C4-2B (cell line): ENCODE measurements around the gene RANBP3L.

Source experiments
- H3K27ac ChIP-seq: fragments of 450-650 bp; 2 replicates; pipeline ENCODE4 v1.5.1; 2017
- ZFX ChIP-seq: fragments of 450-650 bp; IDR thresholded peaks from 2 replicates; pipeline ENCODE4 v1.6.1; 2017
- TF ChIP-seq, protein P1 (sequence below): fragments of 450-650 bp; conservative IDR thresholded peaks from 2 replicates; pipeline ENCODE4 v1.5.1; 2017; ENCODE audit warnings: mild to moderate bottlenecking

Gene RANBP3L

DNA sequence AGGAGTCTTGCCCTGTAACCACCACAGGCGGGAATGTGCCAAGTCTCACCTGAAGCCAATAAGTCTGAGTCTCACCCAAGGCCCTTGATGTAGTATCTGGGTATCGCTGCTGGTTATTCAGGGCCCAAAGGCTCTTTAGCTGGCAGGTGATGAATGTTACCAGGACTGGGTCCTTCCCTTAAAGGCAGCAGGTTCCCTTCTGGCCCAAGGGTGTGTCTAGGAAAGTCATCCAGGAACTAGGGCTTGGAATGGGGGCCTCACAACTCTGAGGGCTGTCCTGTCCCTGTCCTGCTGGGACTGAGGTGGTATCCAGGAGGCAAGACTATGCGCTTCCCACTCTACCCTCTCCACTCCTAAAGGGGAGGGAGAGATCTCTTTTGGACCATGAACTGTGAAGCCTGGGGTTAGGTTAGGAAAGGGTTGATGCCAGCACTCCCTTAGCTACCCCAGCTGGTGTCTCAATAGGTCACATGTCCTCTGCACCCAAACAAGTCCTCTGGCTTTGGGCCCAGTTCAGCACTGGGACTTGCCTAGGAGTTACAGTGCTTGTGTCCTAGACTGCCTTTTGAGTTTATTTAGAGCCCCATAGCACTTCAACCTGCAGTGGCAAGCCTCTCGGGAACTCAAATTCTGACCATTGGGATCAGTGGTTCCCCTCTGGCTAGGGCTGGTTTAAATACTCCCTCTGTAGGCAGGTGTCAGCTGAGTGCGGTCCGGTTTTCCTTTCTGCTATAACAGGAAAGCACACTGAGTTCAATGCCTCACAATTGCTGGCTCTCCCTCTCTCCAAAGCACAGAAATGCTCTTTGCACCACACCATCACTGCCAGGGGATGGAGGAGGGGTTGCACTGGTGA lies 22.5 kb upstream of the RANBP3L start:
- TF ChIP-seq, protein P1, sequence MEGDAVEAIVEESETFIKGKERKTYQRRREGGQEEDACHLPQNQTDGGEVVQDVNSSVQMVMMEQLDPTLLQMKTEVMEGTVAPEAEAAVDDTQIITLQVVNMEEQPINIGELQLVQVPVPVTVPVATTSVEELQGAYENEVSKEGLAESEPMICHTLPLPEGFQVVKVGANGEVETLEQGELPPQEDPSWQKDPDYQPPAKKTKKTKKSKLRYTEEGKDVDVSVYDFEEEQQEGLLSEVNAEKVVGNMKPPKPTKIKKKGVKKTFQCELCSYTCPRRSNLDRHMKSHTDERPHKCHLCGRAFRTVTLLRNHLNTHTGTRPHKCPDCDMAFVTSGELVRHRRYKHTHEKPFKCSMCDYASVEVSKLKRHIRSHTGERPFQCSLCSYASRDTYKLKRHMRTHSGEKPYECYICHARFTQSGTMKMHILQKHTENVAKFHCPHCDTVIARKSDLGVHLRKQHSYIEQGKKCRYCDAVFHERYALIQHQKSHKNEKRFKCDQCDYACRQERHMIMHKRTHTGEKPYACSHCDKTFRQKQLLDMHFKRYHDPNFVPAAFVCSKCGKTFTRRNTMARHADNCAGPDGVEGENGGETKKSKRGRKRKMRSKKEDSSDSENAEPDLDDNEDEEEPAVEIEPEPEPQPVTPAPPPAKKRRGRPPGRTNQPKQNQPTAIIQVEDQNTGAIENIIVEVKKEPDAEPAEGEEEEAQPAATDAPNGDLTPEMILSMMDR: no peak
- no peak overlapping the region for H3K27ac ChIP-seq

DNA sequence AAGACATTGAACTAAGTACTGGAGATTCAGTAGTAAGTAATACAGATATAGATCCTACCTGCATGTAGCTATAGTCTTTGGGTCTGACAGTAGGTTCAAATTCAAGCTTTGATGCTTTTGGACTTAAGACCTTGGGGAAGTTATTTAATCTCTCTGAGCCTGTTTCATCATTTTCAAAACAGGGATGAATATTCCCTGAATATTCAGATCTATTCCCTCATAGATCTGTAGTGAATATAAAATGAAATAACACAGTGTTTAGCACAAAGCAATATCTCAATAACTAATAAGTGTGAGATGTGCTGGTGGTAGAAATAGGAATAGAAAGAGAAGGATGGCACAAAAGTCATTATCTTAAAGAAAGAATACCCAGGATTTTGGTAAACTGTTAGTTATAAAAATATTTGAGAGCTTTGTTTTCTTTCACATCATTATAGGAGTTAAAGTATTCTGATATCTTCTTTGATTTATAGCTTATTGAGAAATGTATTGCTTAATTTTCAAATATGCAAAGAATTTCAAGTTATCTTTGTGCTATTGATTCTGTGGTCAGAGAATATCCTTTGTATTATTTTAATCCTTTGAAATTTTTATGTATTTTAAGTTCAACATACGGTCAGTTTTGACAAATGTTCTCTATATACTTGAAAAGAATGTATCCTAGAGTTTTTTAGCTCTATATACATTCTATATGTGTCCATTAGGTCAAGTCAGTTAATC lies 11.4 kb upstream of the RANBP3L start:
- TF ChIP-seq, protein P1: no peak
- no peak for TF ChIP-seq ZFX
- H3K27ac ChIP-seq: no peak overlapping the region

DNA sequence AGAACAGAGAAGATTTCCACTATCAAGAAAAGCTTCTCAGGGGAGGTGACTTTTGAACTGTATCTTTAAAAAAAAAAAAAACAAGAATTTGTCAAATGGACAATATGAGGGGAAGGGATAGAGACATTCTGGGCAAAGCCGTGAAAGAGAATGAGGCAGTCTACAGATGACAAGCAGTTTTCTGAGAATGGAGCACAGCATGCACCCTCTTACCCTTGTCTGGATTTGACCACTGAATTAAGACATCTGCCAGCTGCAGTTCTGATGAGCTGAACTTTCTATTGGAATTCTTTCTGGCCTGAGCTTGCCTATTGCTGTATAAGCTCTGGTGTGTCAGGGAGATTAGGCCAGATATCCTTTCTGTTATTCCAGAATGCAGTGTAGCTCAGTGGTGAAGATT lies 10.3 kb upstream of the RANBP3L start:
- no peak for TF ChIP-seq ZFX
- no peak overlapping the region for H3K27ac ChIP-seq

DNA sequence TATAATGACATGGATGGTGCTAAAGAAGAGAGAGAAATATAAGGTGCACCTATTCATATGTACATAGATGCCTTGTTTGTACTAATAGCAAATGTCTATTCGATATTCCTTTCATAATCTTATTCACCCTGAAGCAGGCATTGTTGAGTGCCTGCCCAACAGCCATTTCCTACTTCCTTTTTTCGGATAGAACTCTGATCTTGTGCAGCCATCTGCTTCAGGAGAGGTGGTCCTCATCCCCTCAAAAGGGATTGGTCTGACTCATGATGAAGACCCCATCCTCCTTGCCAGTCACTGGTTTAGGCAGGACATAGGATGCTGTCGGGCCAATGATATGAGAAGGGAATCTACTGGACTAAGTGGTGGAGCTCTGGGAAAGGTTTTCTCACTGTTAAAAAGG lies 8.4 kb upstream of the RANBP3L start:
- no peak overlapping the region for H3K27ac ChIP-seq
- TF ChIP-seq ZFX: no peak
- TF ChIP-seq, protein P1: no peak

DNA sequence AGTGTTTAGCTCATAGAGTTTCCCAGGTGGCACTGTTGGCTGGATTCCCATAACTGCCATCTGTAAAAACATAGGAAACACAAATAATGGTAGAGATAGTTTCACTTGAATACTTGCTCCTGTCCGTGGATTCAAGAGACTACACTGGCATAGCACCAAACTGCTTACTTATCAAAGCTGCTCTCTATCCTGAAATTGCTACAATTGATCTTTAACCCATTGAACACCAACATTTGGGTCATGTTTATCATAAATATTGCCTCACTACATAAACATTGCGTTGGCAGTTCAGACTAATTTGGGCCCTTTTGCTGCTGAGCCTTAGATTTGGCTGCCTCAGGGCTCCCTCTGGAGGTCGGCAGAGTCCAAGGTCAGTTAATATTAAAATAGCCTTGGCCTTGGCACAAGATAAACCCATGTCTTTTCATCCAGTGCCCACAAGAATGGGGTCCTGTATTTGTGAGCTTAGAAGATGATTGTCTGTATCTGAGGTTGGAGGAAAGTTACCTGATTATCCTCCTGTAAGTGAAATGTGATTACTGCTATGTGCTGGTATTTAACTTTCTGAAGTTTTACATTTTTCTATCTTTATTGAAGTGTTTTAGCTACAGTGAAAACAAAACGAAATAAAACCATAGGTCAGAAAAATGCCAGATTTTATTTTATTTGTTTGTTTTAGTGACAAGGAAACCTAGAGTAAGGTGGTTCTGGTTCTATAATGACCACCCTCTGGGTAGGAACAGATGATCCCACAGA lies 4.0 kb upstream of the RANBP3L start:
- no peak overlapping the region for H3K27ac ChIP-seq
- TF ChIP-seq, protein P1: peak; percentile 94
- TF ChIP-seq ZFX: no peak

DNA sequence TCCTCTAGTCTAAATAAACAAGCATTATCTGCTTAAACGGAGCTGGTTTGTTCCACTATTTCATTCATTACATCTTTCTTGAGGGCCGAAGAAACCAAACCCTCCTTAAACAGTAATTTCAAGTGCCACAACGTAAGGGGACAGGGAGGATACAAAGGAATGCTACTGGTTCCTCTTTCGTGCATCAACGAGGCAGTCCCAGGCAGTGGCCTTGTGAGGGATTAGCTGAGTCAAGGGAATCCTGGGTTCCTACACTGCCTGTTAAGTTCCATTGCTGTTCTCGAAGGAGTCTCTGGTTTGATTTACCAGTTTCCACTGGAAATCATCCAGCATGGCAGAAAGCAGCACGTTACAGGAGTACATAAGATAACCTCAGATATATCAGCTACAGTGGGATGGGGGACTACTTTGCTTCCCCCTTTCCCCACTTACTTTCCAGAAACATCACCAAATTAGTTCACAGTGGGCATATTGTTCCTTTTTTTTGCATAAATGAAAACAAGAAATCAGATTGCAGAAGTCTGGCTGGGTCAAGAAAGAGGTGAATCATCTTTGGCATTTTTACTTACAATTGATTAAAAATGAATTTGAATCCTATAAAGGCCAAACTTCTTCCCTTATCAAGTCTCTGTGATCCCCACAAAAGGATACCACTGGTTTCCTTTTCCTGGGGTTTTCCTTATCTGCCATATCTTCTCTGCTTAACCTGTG lies 2.5 kb upstream of the RANBP3L start:
- TF ChIP-seq, protein P1: no peak
- no peak for TF ChIP-seq ZFX
- H3K27ac ChIP-seq: no peak overlapping the region; the same call in 1 of the 2 replicates

DNA sequence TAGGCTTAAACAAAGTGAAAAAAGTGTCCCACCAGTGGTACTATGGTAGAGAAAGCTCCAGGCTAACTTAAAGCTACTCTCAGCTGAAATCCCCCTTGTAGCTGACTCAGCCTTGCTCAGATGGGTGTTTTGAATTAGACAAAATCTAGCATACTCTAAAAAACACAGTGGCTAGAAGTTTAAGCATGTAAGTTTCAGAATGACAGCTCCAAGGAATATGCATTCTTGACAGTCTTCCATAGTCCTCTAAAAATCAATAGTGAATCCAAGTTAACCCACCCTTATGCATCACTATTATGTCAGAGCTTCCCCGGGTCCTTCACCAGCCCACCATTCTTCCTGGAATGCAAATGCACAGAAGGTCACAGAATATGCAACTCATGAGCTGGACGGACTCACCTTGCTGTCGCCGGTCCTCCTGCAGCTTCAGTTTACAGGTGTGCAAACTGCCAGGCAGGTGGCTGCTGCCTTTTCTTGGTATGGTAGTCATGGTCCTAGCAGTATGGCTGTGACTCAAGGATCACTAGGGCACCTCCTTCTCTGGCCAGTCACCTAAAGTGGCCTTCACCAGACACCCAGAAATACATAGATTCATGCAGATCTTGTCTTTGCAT lies 668 bp downstream of the RANBP3L start:
- peak overlapping the region; percentile 61 for H3K27ac ChIP-seq

More for the DNA sequence above, 668 bp downstream of the RANBP3L start:
- TF ChIP-seq, protein P1: no peak
- TF ChIP-seq ZFX: no peak
